AG04449 (cell line): ENCODE results near the gene NPB.

Experiments
- CTCF ChIA-PET: fragments of 350-600 bp; formaldehyde crosslinking; extraction: SDS; loops from one replicate; lab custom pipeline; 2021; ENCODE audit warnings: antibody characterized with exemption; lab: Yijun Ruan, JAX
- POLR2A ChIA-PET: fragments of 400-600, 350-600 bp; formaldehyde crosslinking; extraction: SDS; loops from one replicate; lab custom pipeline; 2020; ENCODE audit warnings: antibody characterized with exemption, inconsistent platforms; lab: Yijun Ruan, JAX
- DNase-seq: peaks from one replicate; pipeline ENCODE4 v3.0.0-alpha.2; 2010; ENCODE audit warnings: low read depth, low spot score
- H3K4me3 ChIP-seq: 2 replicates; pipeline ENCODE4 v1.5.1; 2011; ENCODE audit warnings: low read depth, mild to moderate bottlenecking, control low read depth, low read length
- TF ChIP-seq, protein P1 (sequence below): IDR thresholded peaks from one replicate; pipeline ENCODE4 v1.5.1; 2011; ENCODE audit warnings: mild to moderate bottlenecking, moderate library complexity, low read length, control low read depth, inconsistent platforms; ENCODE audit not compliant: insufficient read depth; ENCODE audit errors: missing control alignments

NPB gene

DNA sequence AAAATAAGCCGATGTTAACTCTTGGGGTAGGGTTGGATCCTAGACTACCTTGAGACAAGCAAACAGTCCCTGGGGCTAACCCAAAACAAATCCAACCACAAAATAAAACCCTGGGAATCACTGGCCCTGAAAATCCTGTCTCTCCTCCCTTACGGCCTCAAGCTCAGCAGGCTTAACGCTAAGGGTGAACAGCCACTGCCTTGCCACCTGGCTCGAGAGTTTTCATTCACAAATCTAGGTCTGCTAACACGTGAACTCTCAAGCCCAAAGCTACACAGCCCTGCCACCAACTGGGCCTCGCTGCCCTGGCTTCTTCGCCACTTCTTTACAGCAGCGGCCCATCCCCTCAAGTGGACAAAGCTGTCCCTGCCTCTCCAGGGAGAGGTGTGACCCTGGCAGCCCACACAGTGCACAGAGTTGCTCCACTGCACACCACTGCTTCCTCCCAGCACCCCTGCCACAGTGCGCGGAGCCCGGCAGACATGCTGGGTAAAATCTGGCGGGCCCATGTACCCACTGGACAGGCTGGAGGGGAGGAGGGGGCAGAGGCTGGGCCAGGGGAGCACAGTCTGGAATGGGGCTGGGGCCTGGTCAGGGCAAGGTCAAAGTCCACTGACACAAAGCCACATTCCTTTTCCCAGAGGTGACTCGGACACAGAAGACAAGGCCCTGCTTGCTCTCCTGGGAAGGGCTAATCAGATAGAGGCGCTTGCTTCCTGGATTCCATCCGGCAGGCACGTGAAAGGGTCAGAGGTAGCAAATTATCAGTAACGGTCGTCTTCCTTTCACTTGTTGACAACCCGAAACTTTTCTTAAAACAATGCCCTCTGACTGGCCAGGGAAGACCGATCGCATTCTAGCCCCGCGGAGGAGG lies 8.2 kb downstream of the NPB start:
- ChIA-PET CTCF (interaction anchor here (1.1 to 1.4 kb wide), 2 partner anchors 19 to 41 kb away, joined by 5 to 6 read pairs; no protein-coding TSS in a partner anchor), POLR2A (interaction anchor here (1.4 kb wide), 1 partner anchor 16 kb away, joined by 4 read pairs; no protein-coding TSS in a partner anchor)
- TF ChIP-seq, protein P1, sequence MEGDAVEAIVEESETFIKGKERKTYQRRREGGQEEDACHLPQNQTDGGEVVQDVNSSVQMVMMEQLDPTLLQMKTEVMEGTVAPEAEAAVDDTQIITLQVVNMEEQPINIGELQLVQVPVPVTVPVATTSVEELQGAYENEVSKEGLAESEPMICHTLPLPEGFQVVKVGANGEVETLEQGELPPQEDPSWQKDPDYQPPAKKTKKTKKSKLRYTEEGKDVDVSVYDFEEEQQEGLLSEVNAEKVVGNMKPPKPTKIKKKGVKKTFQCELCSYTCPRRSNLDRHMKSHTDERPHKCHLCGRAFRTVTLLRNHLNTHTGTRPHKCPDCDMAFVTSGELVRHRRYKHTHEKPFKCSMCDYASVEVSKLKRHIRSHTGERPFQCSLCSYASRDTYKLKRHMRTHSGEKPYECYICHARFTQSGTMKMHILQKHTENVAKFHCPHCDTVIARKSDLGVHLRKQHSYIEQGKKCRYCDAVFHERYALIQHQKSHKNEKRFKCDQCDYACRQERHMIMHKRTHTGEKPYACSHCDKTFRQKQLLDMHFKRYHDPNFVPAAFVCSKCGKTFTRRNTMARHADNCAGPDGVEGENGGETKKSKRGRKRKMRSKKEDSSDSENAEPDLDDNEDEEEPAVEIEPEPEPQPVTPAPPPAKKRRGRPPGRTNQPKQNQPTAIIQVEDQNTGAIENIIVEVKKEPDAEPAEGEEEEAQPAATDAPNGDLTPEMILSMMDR, result no peak
- DNase-seq, result no peak
- H3K4me3 ChIP-seq, result peak overlapping the region; percentile 74

DNA sequence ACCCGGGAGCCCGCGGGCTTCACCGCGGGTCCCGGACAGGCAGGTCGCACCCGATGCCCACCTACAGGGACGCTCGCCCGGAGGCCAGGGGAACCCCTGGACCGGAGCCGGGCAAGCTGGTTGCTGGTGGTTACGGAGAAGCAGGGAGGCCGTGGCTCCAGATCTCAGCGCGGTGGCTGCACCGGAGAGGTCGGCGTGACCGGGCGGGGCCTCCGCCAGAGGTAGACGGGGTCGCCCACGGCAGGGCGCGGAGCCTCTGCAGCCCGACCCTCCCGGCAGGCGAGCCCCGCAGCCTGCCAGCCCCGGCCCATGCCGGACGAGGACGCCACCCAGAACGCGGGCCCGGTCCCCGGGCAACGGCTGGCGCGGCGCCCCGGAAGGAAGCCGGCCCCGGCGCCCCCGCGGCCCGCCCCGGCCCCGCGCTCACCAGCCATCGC lies 8.8 kb downstream of the NPB start:
- ChIA-PET POLR2A (interaction anchor here (1.4 kb wide), 1 partner anchor 15 kb away, joined by 4 read pairs; no protein-coding TSS in a partner anchor), CTCF (interaction anchor here (1.0 to 1.4 kb wide), 2 partner anchors 13 to 41 kb away, joined by 4 to 6 read pairs; no protein-coding TSS in a partner anchor)
- DNase-seq, result no peak
- H3K4me3 ChIP-seq, result peak overlapping the region; percentile 74
- TF ChIP-seq, protein P1, result no peak

DNA sequence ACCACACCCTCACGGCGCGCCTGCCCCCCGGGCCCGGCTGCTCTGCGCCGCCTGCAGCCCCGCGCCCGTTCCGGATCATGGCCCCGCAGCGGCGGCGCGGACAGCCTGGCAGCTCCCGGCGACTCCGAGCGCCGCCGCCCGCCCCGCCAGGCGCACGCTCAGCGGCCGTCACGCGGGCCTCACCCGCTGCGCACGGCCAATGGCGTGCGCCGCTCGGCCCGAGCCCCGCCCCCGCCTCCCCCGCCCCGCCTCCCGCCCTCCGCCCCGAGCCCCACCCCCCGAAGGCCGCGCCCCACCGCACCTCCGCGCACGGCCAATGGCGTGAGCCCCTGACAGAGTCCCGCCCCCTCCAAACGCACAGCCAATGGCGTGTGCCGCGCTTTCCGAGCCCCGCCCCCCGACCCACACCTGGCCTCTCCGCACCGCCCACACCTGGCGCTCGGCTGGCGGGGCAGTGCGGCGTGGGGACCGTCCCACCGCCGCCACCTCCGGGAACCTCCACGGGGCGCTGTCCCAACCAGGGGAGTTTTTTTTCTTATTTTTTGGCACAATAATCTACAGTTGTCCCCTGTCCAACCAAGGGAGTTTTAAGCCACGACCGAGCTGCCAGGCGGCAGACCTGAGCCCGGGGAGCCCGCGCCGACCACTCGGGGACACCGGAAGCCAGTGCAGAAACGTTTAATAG lies 9.4 kb downstream of the NPB start, which contains the start of gene PCYT2:
Gene PCYT2, minus strand, starts transcription at position 123 of the 685 bp plus-strand sequence. Its CDS starts 44 bp downstream, at position 79.
- H3K4me3 ChIP-seq, result peak within 1 kb of the TSS; percentile 74
- ChIA-PET POLR2A (interaction anchor here (1.4 kb wide), 1 partner anchor 15 kb away, joined by 4 read pairs; no protein-coding TSS in a partner anchor), CTCF (interaction anchor here (1.0 to 1.4 kb wide), 2 partner anchors 13 to 42 kb away, joined by 4 to 6 read pairs; no protein-coding TSS in a partner anchor)
- DNase-seq, result no peak
- TF ChIP-seq, protein P1, result no peak

DNA sequence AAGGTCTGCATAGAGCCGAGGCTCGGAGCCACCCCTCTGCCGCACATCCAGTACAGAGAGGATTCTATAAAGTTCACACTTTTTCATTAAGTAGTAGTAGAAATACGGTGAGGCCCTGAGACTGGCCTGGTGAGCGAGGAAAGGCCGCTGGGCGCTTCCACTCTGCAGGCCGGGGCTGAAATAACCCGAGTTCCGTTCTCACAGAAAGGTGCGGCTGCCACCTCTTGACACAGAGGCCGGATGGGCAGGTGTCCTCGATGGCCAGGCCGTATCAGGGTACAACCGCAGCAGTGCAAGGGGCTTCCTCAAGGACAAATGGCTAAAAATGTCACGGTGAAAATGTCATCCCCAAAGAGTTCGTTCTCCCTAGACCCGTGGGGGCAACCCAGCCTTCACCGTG lies 9.9 kb downstream of the NPB start:
- CTCF ChIA-PET, result no interaction called here
- no peak for DNase-seq
- H3K4me3 ChIP-seq, result no peak overlapping the region
- TF ChIP-seq, protein P1, result no peak
- POLR2A ChIA-PET, result no interaction called here

DNA sequence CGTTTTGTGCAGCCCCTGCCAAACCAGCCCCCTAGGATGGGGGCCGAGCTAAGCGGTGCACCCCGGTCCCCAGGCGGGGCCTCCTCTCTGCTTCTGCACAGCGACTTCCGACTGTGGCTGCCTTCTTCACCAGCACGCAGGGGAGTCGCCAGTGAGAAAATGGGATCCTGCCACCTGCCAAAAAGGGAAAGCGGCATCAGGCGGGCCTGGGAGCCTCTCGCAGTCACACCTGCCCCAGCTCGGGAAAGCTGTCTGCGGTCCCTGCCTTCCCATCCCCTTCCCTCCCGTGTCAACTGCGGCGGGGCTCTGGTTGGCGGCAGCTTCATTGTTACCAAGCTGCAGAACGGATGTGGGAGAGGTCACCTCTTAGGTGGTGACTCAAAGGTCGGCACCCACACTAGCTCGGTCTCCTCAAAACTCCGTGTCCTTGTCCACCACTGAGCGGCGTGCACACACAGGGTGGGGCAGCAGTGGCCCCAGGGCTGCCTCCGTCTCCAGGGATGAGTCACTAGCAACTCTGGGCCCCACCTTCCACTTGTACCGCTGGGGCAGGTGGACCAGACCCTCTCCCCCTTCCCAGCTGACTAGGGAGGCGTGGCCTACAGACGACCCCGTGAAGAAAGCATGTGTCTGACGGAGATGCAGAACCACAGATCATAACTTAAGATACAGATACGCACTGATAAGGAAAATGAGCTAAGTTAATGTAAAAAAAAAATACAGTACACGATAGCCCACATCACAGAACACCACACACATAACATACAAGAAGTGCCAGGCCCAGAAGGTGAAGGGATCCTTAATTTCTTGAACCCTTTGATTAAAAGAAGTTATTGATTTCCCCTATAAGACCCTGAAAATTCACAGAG lies 10.6 kb downstream of the NPB start:
- TF ChIP-seq, protein P1, result no peak
- CTCF ChIA-PET, result no interaction called here
- no peak overlapping the region for H3K4me3 ChIP-seq
- POLR2A ChIA-PET, result no interaction called here
- DNase-seq, result no peak
